Activated T-cell treated with anti-CD3 and anti-CD28 coated beads for 24 hours (primary cell): ENCODE data around the gene SPATA9.
A peak's percentile ranks its signal among the peaks of the same experiment; 100 is the strongest.

Source experiments
- DNase-seq: peaks from one replicate; pipeline ENCODE4 v3.0.0-alpha.2; 2020; ENCODE audit warnings: low read depth

SPATA9 gene

GRCh38 chr5:95684361-95684760, 1.6 kb upstream of the SPATA9 start:
- no peak for DNase-seq

- DNase-seq = no peak
Observed at GRCh38 chr5:95673081-95673480, 9.7 kb downstream of the SPATA9 start.

- no peak for DNase-seq
Observed at GRCh38 chr5:95672641-95673040, 10.2 kb downstream of the SPATA9 start.

GRCh38 chr5:95671826-95672225, 11.0 kb downstream of the SPATA9 start:
- no peak for DNase-seq

- no peak for DNase-seq
Observed at GRCh38 chr5:95670568-95670967, 12.2 kb downstream of the SPATA9 start.

GRCh38 chr5:95669985-95670384, 12.8 kb downstream of the SPATA9 start:
- DNase-seq = no peak

GRCh38 chr5:95669540-95669939, 13.3 kb downstream of the SPATA9 start:
- DNase-seq = no peak

GRCh38 chr5:95668728-95669127, 14.1 kb downstream of the SPATA9 start:
- DNase-seq = no peak

GRCh38 chr5:95668216-95668615, 14.6 kb downstream of the SPATA9 start:
- DNase-seq = no peak

GRCh38 chr5:95667678-95668077, 15.1 kb downstream of the SPATA9 start:
- DNase-seq = no peak

GRCh38 chr5:95667061-95667618, 15.7 kb downstream of the SPATA9 start:
- no peak for DNase-seq

- peak; percentile 25 for DNase-seq
Observed at GRCh38 chr5:95664204-95664786, 18.5 kb downstream of the SPATA9 start.

- no peak for DNase-seq
Observed at GRCh38 chr5:95662946-95663345, 19.8 kb downstream of the SPATA9 start.

- DNase-seq = no peak
Observed at GRCh38 chr5:95660060-95660459, 22.7 kb downstream of the SPATA9 start.

- no peak for DNase-seq
Observed at GRCh38 chr5:95655575-95655974, 27.2 kb downstream of the SPATA9 start.

- no peak for DNase-seq
Observed at GRCh38 chr5:95654196-95654595, 28.6 kb downstream of the SPATA9 start.

GRCh38 chr5:95652849-95653248, 29.9 kb downstream of the SPATA9 start:
- no peak for DNase-seq

GRCh38 chr5:95649842-95650620, 32.8 kb downstream of the SPATA9 start:
- no peak for DNase-seq

GRCh38 chr5:95649274-95649673, 33.5 kb downstream of the SPATA9 start:
- no peak for DNase-seq

GRCh38 chr5:95647886-95648860, 34.6 kb downstream of the SPATA9 start:
- no peak for DNase-seq

- DNase-seq = peak; percentile 91
Observed at GRCh38 chr5:95646569-95647431, 36.0 kb downstream of the SPATA9 start, which contains the start of gene RFESD. Gene RFESD, plus strand, starts transcription at chr5:95646777. Its CDS starts 5,495 bp downstream, at chr5:95652272.
